ENCODE measurements around the gene CHD9. TPM values are rescaled to one million over a fixed set of nuclear protein-coding genes. Genes with fewer than 3 reads are reported as not detected.
"Not testable (repeated sequence)": the region's sequence is repeated elsewhere in the genome, so short reads cannot be mapped to it uniquely, and the experiment has no call there.

The CHD9 gene, protein sequence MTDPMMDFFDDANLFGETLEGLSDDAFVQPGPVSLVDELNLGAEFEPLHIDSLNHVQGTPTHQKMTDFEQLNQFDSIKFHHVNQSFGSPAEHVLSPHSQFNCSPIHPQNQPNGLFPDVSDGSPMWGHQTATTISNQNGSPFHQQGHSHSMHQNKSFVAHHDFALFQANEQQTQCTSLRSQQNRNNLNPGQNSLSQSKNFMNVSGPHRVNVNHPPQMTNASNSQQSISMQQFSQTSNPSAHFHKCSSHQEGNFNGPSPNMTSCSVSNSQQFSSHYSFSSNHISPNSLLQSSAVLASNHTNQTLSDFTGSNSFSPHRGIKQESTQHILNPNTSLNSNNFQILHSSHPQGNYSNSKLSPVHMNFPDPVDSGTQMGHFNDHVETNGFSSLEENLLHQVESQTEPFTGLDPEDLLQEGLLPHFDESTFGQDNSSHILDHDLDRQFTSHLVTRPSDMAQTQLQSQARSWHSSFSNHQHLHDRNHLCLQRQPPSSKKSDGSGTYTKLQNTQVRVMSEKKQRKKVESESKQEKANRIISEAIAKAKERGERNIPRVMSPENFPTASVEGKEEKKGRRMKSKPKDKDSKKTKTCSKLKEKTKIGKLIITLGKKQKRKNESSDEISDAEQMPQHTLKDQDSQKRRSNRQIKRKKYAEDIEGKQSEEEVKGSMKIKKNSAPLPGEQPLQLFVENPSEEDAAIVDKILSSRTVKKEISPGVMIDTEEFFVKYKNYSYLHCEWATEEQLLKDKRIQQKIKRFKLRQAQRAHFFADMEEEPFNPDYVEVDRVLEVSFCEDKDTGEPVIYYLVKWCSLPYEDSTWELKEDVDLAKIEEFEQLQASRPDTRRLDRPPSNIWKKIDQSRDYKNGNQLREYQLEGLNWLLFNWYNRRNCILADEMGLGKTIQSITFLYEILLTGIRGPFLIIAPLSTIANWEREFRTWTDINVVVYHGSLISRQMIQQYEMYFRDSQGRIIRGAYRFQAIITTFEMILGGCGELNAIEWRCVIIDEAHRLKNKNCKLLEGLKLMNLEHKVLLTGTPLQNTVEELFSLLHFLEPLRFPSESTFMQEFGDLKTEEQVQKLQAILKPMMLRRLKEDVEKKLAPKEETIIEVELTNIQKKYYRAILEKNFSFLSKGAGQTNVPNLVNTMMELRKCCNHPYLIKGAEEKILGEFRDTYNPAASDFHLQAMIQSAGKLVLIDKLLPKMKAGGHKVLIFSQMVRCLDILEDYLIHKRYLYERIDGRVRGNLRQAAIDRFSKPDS (N-terminal part only)
- 24.6 and 28.8 TPM in 2 replicates for total RNA-seq (2014; rRNA removed; shearing (Covaris generic))

DNA sequence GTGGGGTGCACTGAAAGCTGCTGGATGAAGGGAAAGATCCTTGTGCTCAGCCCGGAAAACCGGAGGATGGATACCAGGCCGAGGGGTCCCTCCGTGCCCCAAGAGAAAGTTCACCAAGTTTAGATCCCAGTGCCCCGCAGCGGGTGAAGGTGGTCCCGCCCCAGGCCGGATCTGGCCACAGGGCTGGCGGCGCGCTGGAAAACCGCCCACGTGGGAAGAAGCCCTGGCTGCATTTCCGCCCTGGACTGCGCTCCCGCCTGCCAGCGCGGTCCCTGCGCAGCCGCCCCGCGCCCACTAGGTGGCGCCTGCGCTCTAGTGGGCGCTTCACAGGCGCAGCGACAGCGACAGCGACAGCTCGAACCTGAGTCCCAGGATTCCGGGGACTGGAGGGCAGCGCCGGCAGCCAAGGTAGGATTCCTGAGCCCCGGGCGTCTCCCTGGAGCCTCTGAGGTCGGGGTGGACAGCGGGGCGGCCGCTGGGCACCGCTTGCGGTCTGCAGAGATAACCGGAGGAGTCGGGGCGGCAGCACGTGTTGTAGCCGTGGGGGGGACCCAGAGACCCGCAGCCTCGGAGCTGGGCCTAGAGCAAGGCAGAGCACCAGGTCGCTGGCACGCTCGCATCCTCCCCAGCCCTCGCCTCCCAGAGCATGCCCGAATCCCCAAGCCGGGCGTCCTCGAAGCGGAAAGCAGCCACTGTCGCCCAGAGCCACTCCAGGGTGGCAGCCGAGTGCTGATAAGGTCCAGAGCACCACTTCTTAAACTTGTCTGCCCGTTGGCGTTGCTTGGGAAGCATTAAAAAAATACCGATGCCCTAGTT, at the start of gene CHD9:
Gene CHD9 (plus strand): TSS at position 322 of the 816 bp plus-strand sequence. CDS start 101,099 bp downstream, outside the sequence.
- DNase-seq (ENCODE audit: low read depth) = peak; percentile 83

DNA sequence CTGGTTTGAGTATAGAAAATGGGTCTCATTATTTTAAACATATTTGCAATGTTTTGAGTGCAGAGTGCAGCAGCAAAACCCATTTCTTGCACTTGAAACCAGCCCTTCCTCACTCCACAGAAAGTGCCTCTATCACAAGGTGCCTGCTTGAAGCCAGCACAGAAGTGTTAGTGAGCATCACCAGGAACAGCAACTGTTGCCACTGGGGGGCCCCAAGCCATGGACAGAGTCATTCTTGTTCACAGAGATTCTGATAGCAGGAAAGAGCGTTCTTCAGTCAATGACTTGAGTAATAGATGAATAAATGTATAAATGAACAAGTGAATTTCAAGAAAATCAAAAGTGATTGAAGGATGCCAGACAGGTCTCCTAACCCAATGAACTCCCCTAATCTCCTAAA, 47.7 kb upstream of the CHD9 start:
- peak; percentile 4 for DNase-seq (ENCODE audit: low read depth)

DNA sequence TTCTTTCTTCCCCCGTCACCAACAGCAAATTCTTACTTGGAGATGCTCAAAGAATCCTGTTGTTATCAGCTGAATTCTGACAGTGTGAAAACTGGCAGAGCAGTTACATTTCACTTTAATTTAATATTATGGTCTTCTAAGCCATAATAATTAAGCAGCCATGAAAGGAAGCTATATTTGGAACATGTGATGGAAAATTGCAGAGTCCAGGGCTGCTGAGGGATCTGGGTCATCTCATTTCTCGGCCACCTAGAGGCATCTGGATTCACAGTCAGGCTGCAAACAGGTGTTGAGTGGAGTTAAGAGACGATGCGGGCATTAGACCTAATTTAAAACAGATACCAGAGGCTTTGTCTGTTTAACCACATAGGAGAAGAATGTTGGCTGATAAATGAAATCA, 40.5 kb upstream of the CHD9 start:
- no peak for DNase-seq (ENCODE audit: low read depth)

DNA sequence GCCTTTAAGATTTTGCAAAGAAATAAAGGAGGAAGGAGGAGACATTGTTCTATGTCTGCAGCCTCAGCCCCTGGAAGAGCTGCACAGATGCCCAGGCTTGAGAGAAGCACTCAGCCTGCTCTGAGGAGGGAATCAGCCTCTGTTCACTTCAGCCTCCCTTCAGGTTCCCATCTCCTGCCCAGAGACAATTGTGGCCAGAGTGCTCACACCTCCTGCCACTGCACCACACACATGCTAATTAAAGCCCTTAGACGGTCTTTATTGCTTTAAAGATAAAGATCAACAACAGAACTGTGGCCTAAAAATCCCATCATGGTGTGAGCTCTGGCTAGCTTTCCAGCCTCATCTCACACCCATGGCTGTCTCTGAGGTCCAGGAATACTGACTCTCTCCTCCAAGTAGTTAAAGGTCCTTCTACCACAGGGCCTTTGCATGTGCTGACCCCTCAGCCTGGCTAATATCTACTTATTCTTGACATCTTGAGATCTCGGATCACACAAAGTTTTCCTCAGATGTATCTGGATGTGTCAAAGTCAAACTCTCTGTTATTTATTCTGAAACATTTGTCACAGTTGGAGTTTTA, 35.9 kb upstream of the CHD9 start:
- DNase-seq (ENCODE audit: low read depth) = no peak

DNA sequence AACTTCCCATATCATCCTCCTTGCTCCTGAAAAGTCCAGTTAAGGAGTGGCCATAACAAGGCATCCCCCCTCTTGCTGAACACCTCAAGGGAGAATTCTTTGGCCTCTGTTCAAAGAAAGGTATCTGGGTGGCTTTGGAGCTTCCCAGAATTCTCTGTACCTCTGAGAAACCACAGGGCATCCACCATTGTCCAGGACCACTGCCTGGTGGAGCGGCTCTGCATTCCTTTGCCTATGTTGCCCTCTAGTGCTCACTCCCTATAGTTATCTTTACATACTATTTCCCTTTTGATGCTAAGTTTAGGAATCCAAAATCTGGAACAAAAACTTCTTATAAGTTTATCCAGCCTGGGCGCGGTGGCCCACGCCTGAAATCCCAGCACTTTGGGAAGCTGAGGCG, 32.4 kb upstream of the CHD9 start:
- peak; percentile 54 for DNase-seq (ENCODE audit: low read depth)

DNA sequence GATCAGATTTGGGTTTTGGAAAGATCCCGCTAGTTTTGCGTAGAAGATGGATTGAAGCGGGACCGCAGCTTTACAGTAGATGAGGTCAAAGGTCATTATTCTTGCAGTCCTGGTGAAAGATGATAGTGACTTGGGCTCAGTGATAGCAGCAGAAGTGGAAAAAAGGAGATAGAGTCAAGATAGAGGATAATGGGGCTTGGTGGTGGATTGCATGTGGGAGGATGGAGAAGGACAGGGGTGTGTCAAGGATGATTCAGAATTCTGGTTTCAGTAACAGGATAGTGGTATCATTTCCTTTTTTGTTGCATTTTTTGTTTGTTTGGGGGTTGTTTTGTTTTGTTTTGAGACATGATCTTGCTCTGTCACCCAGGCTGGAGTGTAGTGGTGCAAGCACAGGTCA, 30.7 kb upstream of the CHD9 start:
- no peak for DNase-seq (ENCODE audit: low read depth)

DNA sequence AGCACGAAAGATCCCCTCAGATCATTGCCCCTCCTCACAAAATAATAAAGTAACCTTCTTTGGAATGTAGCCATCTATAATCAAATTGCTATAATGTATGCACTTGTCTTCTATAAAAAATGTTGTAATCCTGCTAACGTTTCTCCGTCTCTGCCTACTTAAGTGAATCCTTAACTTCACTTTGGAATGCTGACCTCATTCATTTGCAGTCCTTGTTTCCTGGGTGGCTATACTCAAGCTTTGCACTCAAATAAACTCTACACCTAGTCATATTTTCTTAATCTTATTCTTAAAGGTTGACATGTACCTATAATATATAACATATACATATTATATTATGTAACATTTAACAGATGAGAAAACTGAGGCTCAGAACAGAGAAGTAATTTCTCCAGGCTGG, 24.8 kb upstream of the CHD9 start:
- no peak for DNase-seq (ENCODE audit: low read depth)

DNA sequence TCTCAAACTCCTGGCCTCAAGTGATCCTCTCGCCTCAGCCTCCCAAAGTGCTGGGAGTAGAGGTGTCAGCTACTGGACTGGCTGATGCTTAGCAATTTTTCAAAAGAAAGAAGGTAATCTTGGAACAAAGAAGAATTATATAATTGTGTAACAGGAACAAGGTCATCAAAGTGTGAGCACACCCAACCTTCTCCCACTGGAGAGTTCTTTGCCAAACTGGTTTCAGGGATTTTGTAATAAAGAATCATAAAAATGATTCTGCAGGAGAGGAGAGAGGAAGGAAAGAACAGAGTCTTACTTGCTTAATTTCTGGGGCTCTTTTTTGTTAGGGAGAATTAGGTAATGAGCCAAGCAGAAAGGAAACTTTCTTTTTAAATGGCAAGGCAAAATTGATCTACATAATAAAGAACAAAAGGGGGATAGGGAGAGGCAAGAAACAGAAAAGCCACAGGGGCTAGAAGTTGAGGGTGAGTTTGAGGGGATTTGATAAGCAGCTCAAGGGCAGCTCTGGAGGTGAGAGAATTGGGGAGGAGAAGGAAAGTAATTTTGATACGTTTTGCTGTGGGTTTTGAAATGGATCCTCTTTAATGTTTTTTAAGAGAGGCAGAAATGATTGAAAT, 23.4 kb upstream of the CHD9 start:
- no peak for DNase-seq (ENCODE audit: low read depth)

DNA sequence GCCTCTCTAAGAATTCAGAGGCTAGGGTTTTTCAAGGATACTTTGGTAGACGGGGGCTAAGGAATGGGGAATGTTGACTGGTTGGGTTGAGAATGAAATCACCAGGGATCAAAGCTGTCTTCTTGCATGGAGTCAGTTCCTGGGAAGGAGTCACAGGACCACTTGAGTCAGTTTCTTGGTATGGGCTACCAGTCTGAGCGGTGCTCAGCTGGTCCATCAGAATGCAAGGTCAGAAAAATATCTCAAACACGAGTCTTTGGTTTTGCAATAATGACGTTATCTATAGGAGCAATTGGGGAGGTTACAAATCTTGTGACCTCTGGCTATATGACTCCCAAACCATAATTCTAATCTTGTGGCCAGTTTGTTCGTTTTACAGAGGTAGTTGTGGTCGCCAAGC, 20.5 kb upstream of the CHD9 start:
- DNase-seq (ENCODE audit: low read depth) = no peak

DNA sequence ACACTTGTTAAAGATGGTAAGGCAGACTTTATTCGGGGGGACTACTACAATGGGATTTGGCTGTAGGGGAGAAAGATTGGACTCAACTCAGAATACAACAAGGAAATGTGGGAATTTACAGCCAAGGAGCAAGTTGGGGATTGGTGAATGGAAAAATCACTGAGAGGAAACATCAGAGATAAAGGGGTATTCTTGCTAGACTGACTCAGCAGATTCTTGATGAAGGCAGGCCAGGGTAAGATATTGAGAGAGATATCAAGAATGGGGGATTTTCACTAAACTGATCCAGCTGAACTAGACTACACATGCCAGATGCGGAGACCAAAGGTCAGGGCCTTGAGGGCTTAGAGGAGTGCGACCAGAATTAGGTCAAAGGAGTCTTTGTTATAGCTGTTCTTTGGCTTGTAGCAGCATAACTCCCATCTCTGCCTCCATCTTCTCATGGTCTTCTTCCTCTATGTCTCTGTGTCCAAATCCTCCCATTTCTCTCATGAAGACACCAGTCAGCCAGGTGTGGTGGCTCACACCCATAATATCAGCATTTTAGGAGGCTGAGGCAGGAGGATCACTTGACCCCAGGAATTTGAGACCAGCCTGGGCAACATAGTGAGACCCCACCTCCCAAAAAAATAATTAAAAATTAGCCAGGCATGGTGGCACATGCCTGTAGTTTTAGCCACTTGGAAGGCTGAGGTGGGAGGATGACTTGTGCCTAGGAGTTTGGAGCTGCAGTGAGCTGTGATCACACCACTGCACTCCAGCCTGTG, 19.4 kb upstream of the CHD9 start:
- DNase-seq (ENCODE audit: low read depth) = no peak

DNA sequence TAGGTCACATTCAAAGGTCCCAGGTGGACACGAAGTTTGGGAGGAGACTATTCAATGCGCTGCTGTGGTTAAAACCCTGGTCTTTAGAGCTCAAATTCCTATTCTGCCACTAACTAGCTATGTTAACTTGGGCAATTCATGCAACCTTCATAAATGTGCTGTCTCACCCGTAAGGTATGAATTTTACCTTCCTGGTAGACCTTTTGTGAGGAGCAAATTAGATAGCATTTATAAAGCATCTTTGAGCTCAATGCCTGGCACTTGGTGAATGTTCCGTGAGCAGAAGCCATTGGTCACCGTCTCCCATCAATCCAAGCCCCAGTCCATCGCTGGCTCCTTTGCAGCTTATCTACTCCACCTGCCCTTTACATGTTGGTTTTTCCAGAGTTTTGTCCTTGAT, 18.7 kb upstream of the CHD9 start:
- DNase-seq (ENCODE audit: low read depth) = no peak

DNA sequence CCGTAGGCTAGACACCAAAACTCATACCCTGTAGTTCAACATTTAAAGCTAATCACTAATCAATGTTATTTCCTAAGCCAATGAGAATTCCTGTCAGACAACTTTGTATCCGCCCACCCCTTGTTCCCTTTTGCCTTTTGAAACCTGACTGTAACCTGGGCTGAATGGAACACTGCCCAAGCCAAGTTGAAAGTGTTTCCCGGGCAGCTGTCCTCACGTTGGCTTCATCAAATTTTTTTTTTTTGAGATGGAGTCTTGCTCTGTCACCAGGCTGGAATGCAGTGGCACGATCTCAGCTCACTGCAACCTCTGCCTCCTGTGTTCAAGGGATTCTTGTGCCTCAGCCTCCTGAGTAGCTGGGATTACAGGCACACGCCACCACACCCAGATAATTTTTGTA, 18.1 kb upstream of the CHD9 start:
- DNase-seq (ENCODE audit: low read depth) = not testable (repeated sequence)

DNA sequence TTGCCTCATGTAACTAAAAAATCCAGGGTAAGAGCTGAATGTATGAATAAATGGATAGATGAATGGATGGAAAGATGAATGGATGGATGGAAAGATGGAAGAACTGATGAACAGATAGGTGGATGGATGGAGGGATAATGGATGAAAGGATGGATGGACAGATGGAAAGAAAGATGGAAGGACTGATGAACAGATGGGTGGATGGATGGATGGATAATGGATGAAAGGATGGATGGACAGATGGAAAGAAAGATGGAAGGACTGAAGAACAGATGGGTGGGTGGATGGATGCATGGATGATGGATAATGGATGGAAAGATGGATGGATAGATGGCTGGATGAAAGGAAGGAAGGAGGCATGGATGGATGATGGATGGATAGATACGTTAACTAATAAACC, 14.0 kb upstream of the CHD9 start:
- no peak for DNase-seq (ENCODE audit: low read depth)

DNA sequence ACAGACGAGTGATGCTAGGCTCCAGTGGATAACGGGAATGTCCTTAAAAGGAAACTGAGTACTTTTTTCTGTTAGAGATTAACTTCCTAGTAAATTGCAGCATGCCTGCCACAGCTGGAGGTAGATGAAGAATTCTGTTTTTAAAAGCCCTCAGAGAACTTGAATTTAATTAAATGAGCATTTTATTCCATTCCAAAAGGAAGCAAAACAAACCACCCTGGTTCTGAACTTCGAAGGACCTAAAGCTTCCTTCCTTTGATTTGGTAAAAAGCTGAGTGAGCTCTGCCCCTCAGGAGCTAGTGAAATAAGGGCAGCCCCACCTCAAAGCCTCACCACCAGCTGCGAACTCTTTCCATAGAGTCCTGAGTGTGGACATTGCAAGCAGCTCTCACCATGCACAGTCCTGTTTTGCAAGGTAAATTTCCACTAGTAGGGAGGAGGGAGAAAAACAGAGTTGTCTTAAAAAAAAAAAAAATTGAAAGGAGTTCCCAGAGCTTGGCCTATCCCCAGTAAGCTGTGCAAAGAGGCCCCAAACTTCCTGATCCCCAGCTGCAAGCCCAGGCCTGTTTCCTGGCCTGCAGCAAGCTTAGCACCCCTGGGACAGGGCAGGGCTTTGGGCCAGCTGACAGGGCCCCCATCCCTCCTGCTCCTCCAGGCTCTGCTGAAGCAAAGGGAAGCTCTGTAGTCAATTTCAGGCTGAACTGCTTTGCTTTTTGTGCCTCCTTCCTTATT, 13.3 kb upstream of the CHD9 start:
- DNase-seq (ENCODE audit: low read depth) = no peak

DNA sequence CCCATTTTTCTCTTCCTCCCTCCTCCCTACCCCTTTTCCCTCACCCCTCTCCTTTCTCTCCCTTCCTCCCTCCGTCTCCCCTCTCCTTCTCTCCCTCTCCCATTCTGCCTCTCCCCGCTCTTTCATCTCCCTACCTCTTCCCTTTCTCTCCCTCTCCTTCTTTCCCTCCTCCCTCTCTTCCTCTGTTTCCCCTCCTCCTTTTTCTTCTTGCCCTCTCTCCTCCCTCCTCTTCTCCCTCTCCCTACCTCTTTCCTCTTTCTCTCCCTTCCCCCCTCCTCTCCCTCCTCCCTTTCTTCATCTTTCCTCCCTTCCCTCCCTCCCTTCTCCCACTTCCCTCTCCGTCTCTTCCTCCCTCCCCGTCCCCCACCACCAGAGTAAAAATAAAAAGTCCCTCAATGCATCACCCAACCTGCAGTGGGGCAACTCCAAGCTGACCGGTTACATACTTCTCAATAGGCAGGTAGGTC, 12.5 kb upstream of the CHD9 start:
- no peak for DNase-seq (ENCODE audit: low read depth)

DNA sequence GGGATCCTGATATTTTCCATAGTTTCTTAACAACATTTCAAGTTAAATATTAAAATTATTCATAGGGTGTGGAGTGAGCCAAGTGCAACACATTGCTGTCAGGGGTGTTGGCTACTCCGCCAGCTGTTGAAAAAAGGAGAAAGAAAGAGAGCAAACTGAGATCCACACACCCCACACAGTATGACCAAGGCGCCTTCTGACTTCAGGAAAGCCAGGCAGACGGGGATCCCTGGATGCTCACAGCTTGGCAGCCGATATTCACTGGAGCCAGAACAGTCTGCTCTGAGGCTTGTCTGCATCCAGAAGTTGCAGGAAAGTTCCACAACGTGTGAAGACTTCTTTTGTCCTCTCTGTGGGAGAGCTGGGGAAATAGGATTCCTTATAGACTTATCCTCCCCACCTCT, 11.4 kb upstream of the CHD9 start:
- no peak for DNase-seq (ENCODE audit: low read depth)

DNA sequence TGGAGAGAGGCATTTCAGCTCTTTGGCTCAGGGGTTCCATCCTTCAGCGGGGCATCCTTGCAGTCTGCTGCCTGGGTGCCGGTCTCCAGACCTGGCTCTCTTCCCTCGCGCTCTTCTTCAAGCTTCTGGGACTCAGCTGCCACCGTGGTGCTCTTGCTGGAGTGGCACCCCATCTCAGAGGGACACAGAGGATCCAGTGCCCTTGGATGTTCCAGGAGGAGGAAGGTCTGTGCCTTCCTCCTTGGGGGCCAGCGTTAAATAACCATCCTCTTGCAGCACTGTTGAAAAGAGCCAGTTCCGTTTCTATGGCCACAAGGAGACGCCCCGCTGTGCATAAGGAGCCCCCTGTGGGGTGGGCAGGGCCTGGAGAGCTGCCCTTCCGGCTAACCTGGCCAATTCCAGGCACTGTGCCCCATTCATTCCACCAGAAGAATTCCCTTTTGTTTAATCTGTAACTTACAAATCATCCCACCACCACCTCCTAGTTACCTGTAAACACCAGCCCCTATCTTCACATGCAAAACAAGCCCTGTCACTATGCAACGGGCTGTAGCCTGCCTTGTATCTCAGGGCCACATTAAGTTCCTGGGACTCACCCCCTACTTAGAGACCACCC, 10.7 kb upstream of the CHD9 start:
- no peak for DNase-seq (ENCODE audit: low read depth)

Data from RPMI7951 (cell line).